PFSK-1 (cell line): Measurements from ENCODE around the gene PTPRH.

Experiments
- FOXP2 ChIP-seq: optimal IDR thresholded peaks from 2 replicates; pipeline ENCODE3; 2011; ENCODE audit warnings: borderline replicate concordance, control low read depth, inconsistent platforms; ENCODE audit not compliant: insufficient read depth; ENCODE audit errors: extremely low read length, extremely low read depth
- POLR2AphosphoS5 ChIP-seq: IDR thresholded peaks from 2 replicates; pipeline ENCODE4 v1.6.1; 2012; ENCODE audit warnings: low read depth, mild to moderate bottlenecking, control low read depth, low read length, moderate library complexity
- SIN3A ChIP-seq: IDR thresholded peaks from 2 replicates; pipeline ENCODE4 v1.6.1; 2012; ENCODE audit warnings: mild to moderate bottlenecking, low read length, moderate library complexity, borderline replicate concordance; ENCODE audit not compliant: insufficient read depth
- TAF1 ChIP-seq: IDR thresholded peaks from 2 replicates; pipeline ENCODE4 v1.6.1; 2012; ENCODE audit warnings: low read length, control low read depth, borderline replicate concordance; ENCODE audit not compliant: insufficient read depth
- TF ChIP-seq, protein P1 (sequence below), 2 experiments: IDR thresholded peaks; 2 replicates each; pipeline versions ENCODE4 v1.6.1 to v1.8.0; 2011 to 2012; ENCODE audit warnings: low read depth in 2 of 2, low read length in 2 of 2, control low read depth in 1 of 2, inconsistent platforms in 1 of 2, mild to moderate bottlenecking in 1 of 2, moderate library complexity in 1 of 2; ENCODE audit not compliant: insufficient read depth in 1 of 2

Gene PTPRH

DNA sequence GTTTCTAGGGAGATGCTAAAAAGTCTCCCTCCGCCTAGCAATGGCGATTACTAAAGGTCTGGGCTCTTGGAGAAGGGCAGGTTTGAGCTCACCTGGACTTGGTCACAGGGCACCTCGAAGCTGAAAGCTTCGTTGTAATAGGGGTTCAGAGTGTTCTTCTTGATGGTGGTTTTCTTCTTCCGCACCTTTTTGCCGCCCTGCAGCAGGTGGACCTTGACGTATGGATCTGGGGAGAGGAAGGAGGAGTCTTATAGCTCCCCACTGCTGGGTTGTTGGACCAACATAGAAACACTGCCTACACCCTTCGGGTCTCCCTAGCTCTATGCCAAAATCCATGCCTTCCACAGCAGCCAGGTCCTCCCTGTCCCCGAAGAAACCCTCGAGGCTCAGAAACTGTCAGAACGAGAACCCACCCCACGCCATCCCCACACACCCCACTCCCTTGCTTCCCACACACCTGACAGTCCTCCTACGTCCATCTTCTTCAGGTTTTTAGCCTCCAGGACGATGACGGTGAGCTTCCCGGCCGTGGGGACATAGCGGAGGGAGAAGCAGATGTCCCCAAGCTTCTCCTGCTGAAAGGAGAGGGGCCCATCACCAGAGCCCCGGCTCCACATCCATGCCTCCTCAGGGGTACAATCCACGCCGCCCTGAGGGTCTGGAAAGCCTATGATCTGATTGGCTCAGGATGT lies 34.7 kb downstream of the PTPRH start:
- TF ChIP-seq SIN3A (no peak), FOXP2 (no peak), TAF1 (no peak), POLR2AphosphoS5 (no peak)
- TF ChIP-seq, protein P1, sequence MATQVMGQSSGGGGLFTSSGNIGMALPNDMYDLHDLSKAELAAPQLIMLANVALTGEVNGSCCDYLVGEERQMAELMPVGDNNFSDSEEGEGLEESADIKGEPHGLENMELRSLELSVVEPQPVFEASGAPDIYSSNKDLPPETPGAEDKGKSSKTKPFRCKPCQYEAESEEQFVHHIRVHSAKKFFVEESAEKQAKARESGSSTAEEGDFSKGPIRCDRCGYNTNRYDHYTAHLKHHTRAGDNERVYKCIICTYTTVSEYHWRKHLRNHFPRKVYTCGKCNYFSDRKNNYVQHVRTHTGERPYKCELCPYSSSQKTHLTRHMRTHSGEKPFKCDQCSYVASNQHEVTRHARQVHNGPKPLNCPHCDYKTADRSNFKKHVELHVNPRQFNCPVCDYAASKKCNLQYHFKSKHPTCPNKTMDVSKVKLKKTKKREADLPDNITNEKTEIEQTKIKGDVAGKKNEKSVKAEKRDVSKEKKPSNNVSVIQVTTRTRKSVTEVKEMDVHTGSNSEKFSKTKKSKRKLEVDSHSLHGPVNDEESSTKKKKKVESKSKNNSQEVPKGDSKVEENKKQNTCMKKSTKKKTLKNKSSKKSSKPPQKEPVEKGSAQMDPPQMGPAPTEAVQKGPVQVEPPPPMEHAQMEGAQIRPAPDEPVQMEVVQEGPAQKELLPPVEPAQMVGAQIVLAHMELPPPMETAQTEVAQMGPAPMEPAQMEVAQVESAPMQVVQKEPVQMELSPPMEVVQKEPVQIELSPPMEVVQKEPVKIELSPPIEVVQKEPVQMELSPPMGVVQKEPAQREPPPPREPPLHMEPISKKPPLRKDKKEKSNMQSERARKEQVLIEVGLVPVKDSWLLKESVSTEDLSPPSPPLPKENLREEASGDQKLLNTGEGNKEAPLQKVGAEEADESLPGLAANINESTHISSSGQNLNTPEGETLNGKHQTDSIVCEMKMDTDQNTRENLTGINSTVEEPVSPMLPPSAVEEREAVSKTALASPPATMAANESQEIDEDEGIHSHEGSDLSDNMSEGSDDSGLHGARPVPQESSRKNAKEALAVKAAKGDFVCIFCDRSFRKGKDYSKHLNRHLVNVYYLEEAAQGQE (IDR thresholded peaks at IDR 0.05; ENCODE audit: insufficient read depth in 1 of 2, low read depth in 2 of 2, low read length in 2 of 2): no peak

DNA sequence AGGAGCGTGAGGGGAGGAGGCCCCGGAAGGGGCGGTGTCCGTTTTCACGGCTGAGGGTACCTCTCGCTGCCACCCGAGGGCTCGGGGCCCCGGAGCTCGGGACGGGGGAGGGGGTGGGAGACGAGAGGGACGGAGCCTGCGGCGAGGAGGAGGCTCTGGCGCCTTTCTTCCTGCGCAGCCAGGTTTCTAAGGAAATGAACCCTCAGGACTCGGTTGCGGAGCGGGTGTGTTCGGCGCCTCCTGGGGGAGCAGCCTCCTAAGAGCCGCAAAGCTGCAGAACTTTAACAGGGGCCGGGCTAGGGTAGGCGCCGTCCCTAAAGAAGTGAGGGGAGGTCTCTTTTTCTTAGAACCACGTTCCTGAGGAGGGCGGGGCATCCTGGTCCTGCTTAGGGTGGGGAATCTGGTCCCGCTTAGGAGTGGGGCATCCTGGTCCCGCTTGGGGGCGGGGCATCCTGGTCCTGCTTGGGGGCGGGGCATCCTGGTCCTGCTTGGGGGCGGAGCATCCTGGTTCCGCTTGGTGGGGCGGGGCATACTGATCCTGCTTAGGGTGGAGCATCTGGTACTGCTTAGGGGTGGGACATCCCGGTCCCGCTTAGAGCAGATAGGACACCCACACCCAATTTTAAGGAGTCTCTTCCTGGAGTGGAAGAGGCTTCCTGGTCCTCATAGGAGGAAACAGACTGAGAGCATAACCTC lies 35.4 kb downstream of the PTPRH start:
- TF ChIP-seq TAF1: peak; percentile 62; the same call in 1 of the 2 replicates
- TF ChIP-seq, protein P1 (IDR thresholded peaks at IDR 0.05; ENCODE audit: insufficient read depth in 1 of 2, low read depth in 2 of 2, low read length in 2 of 2): no peak; a peak in 1 of 4 replicates
- TF ChIP-seq POLR2AphosphoS5: peak; percentile 79

GRCh38 chr19:55173186-55173713 lies 36.1 kb downstream of the PTPRH start:
- TF ChIP-seq TAF1 (no peak), SIN3A (0 out of 2 replicates have a peak, but pooled peaks have one; percentile 3), POLR2AphosphoS5 (no peak), FOXP2 (no peak)
- TF ChIP-seq, protein P1 (IDR thresholded peaks at IDR 0.05; ENCODE audit: insufficient read depth in 1 of 2, low read depth in 2 of 2, low read length in 2 of 2): no peak

DNA sequence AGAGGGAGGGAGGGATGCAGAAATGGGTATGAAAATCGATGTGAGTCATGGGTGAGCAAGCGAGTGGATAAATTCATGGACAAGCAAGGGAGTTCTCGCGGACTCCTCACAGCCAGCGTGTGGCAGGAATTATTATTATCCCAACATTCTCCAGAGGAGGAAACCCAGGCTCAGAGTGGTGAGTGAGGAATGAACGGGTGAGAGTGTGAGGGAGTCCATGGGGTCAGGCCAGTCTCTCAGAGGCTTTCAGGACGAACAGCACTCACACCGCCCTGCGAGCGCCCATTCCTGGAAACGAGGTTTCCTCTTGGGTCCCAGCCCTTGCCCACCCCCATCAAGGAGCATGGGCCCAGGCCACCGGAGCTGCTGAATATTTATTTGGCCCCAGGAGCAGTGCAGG lies 36.6 kb downstream of the PTPRH start:
- no peak for TF ChIP-seq TAF1
- no peak for TF ChIP-seq FOXP2
- TF ChIP-seq, protein P1 (IDR thresholded peaks at IDR 0.05; ENCODE audit: insufficient read depth in 1 of 2, low read depth in 2 of 2, low read length in 2 of 2): no peak
- no peak for TF ChIP-seq POLR2AphosphoS5
- no peak for TF ChIP-seq SIN3A

DNA sequence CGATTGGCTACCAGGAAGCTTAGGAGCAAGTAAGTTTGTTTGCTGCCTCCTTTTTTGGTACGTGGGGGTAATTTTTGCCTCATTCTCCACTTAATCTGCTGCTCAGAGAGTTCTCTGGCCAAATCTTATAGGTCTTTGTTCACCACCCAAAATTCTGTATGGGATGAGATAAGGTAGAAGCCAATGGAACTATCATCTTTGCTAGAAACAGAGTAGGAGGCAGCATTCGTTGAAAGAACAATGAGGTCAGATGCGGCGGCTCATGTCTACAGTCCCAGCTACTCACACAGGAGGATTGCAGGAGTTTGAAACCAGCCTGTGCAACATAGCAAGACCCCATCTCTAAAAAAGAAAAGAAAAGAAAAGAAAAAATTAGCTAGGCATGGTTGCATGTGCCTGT lies 37.9 kb downstream of the PTPRH start:
- TF ChIP-seq, protein P1 (IDR thresholded peaks at IDR 0.05; ENCODE audit: insufficient read depth in 1 of 2, low read depth in 2 of 2, low read length in 2 of 2): no peak
- TF ChIP-seq SIN3A (no peak), POLR2AphosphoS5 (no peak), FOXP2 (no peak), TAF1 (no peak)
